ENCODE results near the gene TRIM60. TPM values are rescaled to one million over a fixed set of nuclear protein-coding genes. Genes with fewer than 3 reads are reported as not detected.

The TRIM60 gene
- total and polyA plus RNA-seq, 2 of the 13 experiments (the other 11 are each of a cell fraction or from before 2014, with no cell fraction given) = not detected

DNA sequence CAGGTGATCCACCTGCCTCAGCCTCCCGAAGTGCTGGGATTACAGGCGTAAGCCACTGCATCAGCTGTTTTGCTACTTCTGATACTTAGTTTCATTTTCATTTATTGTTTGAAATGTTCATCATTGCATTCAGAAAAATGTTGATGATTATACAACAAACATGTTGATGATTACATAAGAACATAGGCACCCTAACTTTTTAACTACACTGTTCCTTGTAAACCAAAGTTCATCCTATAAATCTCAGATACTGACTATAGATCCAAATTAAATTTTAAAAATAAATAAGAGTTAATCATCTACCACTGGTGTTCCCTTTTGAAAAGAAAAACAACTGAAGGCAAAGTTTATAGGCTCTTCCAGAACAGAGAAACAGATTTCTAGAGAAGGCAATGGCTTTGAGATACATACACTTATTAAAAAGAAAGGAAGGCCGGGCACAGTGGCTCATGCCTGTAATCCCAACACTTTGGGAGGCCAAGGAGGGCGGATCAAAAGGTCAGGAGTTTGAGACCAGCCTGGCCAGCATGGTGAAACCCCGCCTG, 45.3 kb downstream of the TRIM60 start:
- BruUV-seq (replicated peaks) = no TSS peak
- ATAC-seq (no peak), FAIRE-seq (no peak), DNase-seq (ENCODE audit: low spot score) (no peak)
- H2AFZ ChIP-seq (ENCODE audit: low read length) = no peak overlapping the region
- intact Hi-C loops (cut with micrococcal nuclease; ENCODE audit: unreplicated experiment) (no loop called here), in situ Hi-C loops (cut with HindIII; ENCODE audit: extremely low pct_ligation_motif_present, low pct_unique_long_range_greater_than_20kb) (no loop called here)
- no peaks in the 10 kb centered on the region for H3K79me2 ChIP-seq (ENCODE audit: insufficient read depth, low read length)
- H4K20me1 ChIP-seq (ENCODE audit: insufficient read depth, low read length) = no peaks in the 10 kb centered on the region
- no peaks in the 10 kb centered on the region for H3K4me1 ChIP-seq (ENCODE audit: insufficient read depth, low read length)
- H3K4me2 ChIP-seq (ENCODE audit: low read depth, low read length) = no peak overlapping the region
- no peaks in the 10 kb centered on the region for H3K27me3 ChIP-seq (ENCODE audit: control insufficient read depth in 1 of 2, insufficient read depth in 2 of 2, low read length in 2 of 2)
- TF ChIP-seq PCBP1 (IDR thresholded peaks at IDR 0.05; ENCODE audit: borderline replicate concordance, low read depth, low read length) = no peak
- TF ChIP-seq PHF20 (CRISPR knock-in tag; IDR thresholded peaks at IDR 0.05) = no peak
- TF ChIP-seq, protein P1, sequence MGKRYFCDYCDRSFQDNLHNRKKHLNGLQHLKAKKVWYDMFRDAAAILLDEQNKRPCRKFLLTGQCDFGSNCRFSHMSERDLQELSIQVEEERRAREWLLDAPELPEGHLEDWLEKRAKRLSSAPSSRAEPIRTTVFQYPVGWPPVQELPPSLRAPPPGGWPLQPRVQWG (CRISPR knock-in tag; IDR thresholded peaks at IDR 0.05; ENCODE audit: borderline replicate concordance, low read depth) = no peak
- no peak for TF ChIP-seq TRIM24 (CRISPR knock-in tag; IDR thresholded peaks at IDR 0.05)
- TF ChIP-seq PCBP2 (optimal IDR thresholded peaks at IDR 0.05; ENCODE audit: low read depth, low read length, poor library complexity, severe bottlenecking) = no peak
- no peak for TF ChIP-seq TCF7L2 (IDR thresholded peaks at IDR 0.05; ENCODE audit: low read depth, low read length)
- no peak for TF ChIP-seq ZNF704 (CRISPR knock-in tag; IDR thresholded peaks at IDR 0.05; ENCODE audit: borderline replicate concordance)
- TF ChIP-seq SRSF4 (IDR thresholded peaks at IDR 0.05; ENCODE audit: low read depth, low read length, poor library complexity, severe bottlenecking) = no peak
- no peak for TF ChIP-seq CBFB (CRISPR knock-in tag; IDR thresholded peaks at IDR 0.05)
- no peak for TF ChIP-seq ZNF160 (CRISPR knock-in tag; IDR thresholded peaks at IDR 0.05)
- no peak for TF ChIP-seq FOXP1 (IDR thresholded peaks at IDR 0.05)
- TF ChIP-seq FOXP1 (CRISPR knock-in tag; IDR thresholded peaks at IDR 0.05) = no peak
- no peak for TF ChIP-seq LBX2 (CRISPR knock-in tag; IDR thresholded peaks at IDR 0.05; ENCODE audit: borderline replicate concordance)
- TF ChIP-seq NFE2L1 (CRISPR knock-in tag; IDR thresholded peaks at IDR 0.05; ENCODE audit: borderline replicate concordance) = no peak
- no peak for TF ChIP-seq SP1 (IDR thresholded peaks at IDR 0.05)
- no peak for TF ChIP-seq SP1 (CRISPR knock-in tag; IDR thresholded peaks at IDR 0.05)
- TF ChIP-seq RXRA (CRISPR knock-in tag; IDR thresholded peaks at IDR 0.05) = no peak
- no peak for TF ChIP-seq ZNF816 (CRISPR knock-in tag; IDR thresholded peaks at IDR 0.05; ENCODE audit: borderline replicate concordance)
- no peaks in the 10 kb centered on the region for H3K9me3 ChIP-seq (ENCODE audit: low read length)
- POLR2A ChIA-PET = no interaction called here
- H3K9ac ChIP-seq (ENCODE audit: insufficient read depth, low read depth, low read length) = no peak overlapping the region
- H3K36me3 ChIP-seq (replicated peaks in 1 of 2; ENCODE audit: control insufficient read depth in 1 of 2, insufficient read depth in 2 of 2, low read length in 2 of 2) = peaks cover 2 to 8% of the 10 kb centered on the region in 2 experiments; a peak in 4 of 5 replicates
- WGBS (ENCODE audit: low lambda C conversion rate) = 94% methylated on average over 5 of the region's 5 CpGs
- H3K27ac ChIP-seq (ENCODE audit: extremely low read length, insufficient read depth, low read length) = no peak overlapping the region
- no peak overlapping the region for H3K4me3 ChIP-seq (replicated peaks in 1 of 3; ENCODE audit: insufficient read depth in 1 of 3, low read depth in 2 of 3, low read length in 3 of 3)
- CTCF ChIA-PET (ENCODE audit: low intra/inter-chr PET ratio, low total read pairs) = no interaction called here
